K562 (cell line): Measurements from ENCODE around the gene AMN1. TPM values are rescaled to one million over a fixed set of nuclear protein-coding genes. Genes with fewer than 3 reads are reported as not detected.

Source experiments
- ATAC-seq: fragments of 200-7000 bp; cut with Tn5 transposase; 3 replicates; pipeline ENCODE4 v1.9.1; 2020; ENCODE audit warnings: moderate library complexity
- BruUV-seq: library from RNA; stranded (reverse); fragments of 400-500 nt; replicated peaks from 2 replicates; lab custom pipeline; 2021; lab: Mats Ljungman, UMichigan
- CTCF ChIA-PET: fragments of 300-600 bp; formaldehyde crosslinking; extraction: SDS; loops from one replicate; lab custom pipeline; 2021; ENCODE audit warnings: low intra/inter-chr PET ratio; lab: Yijun Ruan, JAX
- POLR2A ChIA-PET: fragments of 300-600, 350-650 bp; sonication (Branson Sonifier 250); formaldehyde crosslinking; extraction: SDS; loops from one replicate; lab custom pipeline; 2021; ENCODE audit warnings: antibody characterized with exemption, inconsistent platforms; lab: Yijun Ruan, JAX
- DNase-seq, 4 experiments: peaks; one replicate each; pipeline versions ENCODE4 v3.0.0 to v3.0.0-alpha.2; 2011 to 2018; ENCODE audit warnings: low spot score in 3 of 4, mixed read lengths in 3 of 4; ENCODE audit errors: extremely low read depth in 1 of 4
- FAIRE-seq: peaks from 2 replicates; lab custom pipeline; 2011; peaks lifted over from hg19 to GRCh38; lab: Jason Lieb, UNC
- H2AFZ ChIP-seq: 2 replicates; pipeline ENCODE4 v1.6.0; 2011; ENCODE audit warnings: low read depth, low read length, control low read depth, inconsistent platforms
- H3K27ac ChIP-seq: fragments of 200-600 bp; 3 replicates; pipeline ENCODE4 v1.8.0; 2011; ENCODE audit warnings: low read depth, mild to moderate bottlenecking, control low read depth, inconsistent platforms, low read length, moderate library complexity, mixed read lengths; ENCODE audit errors: extremely low read depth
- H3K27me3 ChIP-seq, 2 experiments: fragments of 300-600 bp in 1 of 2; 2 replicates in 1 of 2; 3 replicates in 1 of 2; pipeline versions ENCODE4 v1.6.0 to v1.8.0; 2011; ENCODE audit warnings: inconsistent platforms in 2 of 2, low read length in 2 of 2, mild to moderate bottlenecking in 1 of 2, mixed read lengths in 1 of 2, moderate library complexity in 1 of 2; ENCODE audit not compliant: control insufficient read depth in 2 of 2, insufficient read depth in 2 of 2
- H3K36me3 ChIP-seq: fragments of 300-600 bp; 3 replicates; pipeline ENCODE4 v1.8.0; 2011; ENCODE audit warnings: mild to moderate bottlenecking, low read length, inconsistent platforms; ENCODE audit not compliant: control insufficient read depth, insufficient read depth
- H3K4me1 ChIP-seq, 2 experiments: fragments of 200-600 bp in 1 of 2; replicated peaks in 1 of 2; 2 replicates in 1 of 2; 3 replicates in 1 of 2; pipeline versions ENCODE4 v1.5.1 to v1.8.0; 2011; ENCODE audit warnings: inconsistent platforms in 2 of 2, low read length in 2 of 2, mild to moderate bottlenecking in 1 of 2, mixed read lengths in 1 of 2, moderate library complexity in 1 of 2; ENCODE audit not compliant: control insufficient read depth in 2 of 2, insufficient read depth in 2 of 2
- H3K4me2 ChIP-seq: 2 replicates; pipeline ENCODE4 v1.6.1; 2011; ENCODE audit warnings: low read length, control low read depth, inconsistent platforms, mixed read lengths; ENCODE audit not compliant: insufficient read depth
- H3K4me3 ChIP-seq: fragments of 200-600 bp; sonication (generic), shearing (Covaris generic); 2 replicates; pipeline ENCODE4 v1.5.1; 2016; ENCODE audit warnings: control low read depth, inconsistent platforms
- H3K79me2 ChIP-seq: fragments of 200-600 bp; 3 replicates; pipeline ENCODE4 v1.8.0; 2011; ENCODE audit warnings: low read length, inconsistent platforms; ENCODE audit not compliant: control insufficient read depth, insufficient read depth
- H3K9ac ChIP-seq, 2 experiments: 2 replicates each; pipeline versions ENCODE4 v1.6.0 to v1.6.1; 2011; ENCODE audit warnings: low read depth in 2 of 2, low read length in 2 of 2, control low read depth in 1 of 2, inconsistent platforms in 1 of 2, mild to moderate bottlenecking in 1 of 2, mixed read lengths in 1 of 2; ENCODE audit not compliant: insufficient read depth in 1 of 2
- H3K9me1 ChIP-seq: one replicate; pipeline ENCODE4 v1.6.0; 2011; ENCODE audit warnings: inconsistent platforms, mild to moderate bottlenecking, low read length, moderate library complexity; ENCODE audit not compliant: control insufficient read depth, insufficient read depth
- H3K9me3 ChIP-seq: replicated peaks from 2 replicates; pipeline ENCODE4 v1.5.1; 2011; ENCODE audit warnings: low read depth, low read length, inconsistent platforms; ENCODE audit not compliant: control insufficient read depth, insufficient read depth
- H4K20me1 ChIP-seq: replicated peaks from 2 replicates; pipeline ENCODE4 v1.6.1; 2011; ENCODE audit warnings: low read length, inconsistent platforms, mixed read lengths; ENCODE audit not compliant: control insufficient read depth, insufficient read depth
- RREB1 ChIP-seq: fragments of 250-450 bp; sonication (Bioruptor Pico); IDR thresholded peaks from 2 replicates; pipeline ENCODE4 v1.4.0; 2020
- WGBS: fragments of 100-300 bp; shearing (Covaris generic); methylation state at CpG from one replicate; pipeline ENCODE4 v1.1.6; 2016; ENCODE audit warnings: low coverage, mixed read lengths; ENCODE audit not compliant: insufficient coverage; ENCODE audit errors: missing lambda C conversion rate; 5-methylcytosine and 5-hydroxymethylcytosine counted together
- in situ Hi-C: fragments of 300-500 bp; cut with MboI; formaldehyde crosslinking; loops from 4 replicates; pipeline ENCODE4 v1.15.0; 2018; ENCODE audit warnings: inconsistent platforms, mixed read lengths
- intact Hi-C: fragments of 100-400 bp; cut with micrococcal nuclease; formaldehyde crosslinking; loops from 2 replicates; pipeline ENCODE4 v1.14.2; 2022
- polyA plus RNA-seq, 8 experiments: library from polyadenylated mRNA; depleted of rRNA in 4 of 8; stranded (reverse) in 5 of 8; unstranded in 3 of 8; fragments of >200 nt; fragmentation: Nextera tagmentation in 2 of 8; fragmentation: Illumina TruSeq in 1 of 8; extraction: Ambion mirVana in 2 of 8; extraction: Trizol in 1 of 8; gene quantifications; 2 replicates each; pipeline versions ENCODE4 v1.2.1 to v1.2.3, GENCODE V29; 2011 to 2014; ENCODE audit warnings: inconsistent platforms in 1 of 8, missing spikeins in 1 of 8
- total RNA-seq, 7 experiments: library from RNA; depleted of rRNA in 6 of 7; stranded (reverse); fragments of >200 nt in 6 of 7; fragmentation: Illumina TruSeq in 2 of 7; extraction: Trizol in 2 of 7; gene quantifications; 2 replicates each; pipeline versions ENCODE4 v1.2.1 to v1.2.3, GENCODE V29; 2011 to 2021; ENCODE audit warnings: low replicate concordance in 1 of 7
- TF ChIP-seq, protein P1 (sequence below): fragments of 450-650 bp; IDR thresholded peaks from 2 replicates; pipeline ENCODE4 v1.6.1; 2016

The AMN1 gene
- total and polyA plus RNA-seq, 9 of the 15 experiments (the other 6 are each of a cell fraction or from before 2014, with no cell fraction given): 5.2 to 27.6 (median 13.0) TPM

- no peaks in the 10 kb centered on the region for H3K4me1 ChIP-seq
- ChIA-PET CTCF (interaction anchor here (0.6 kb wide), 1 partner anchor 252 kb away, joined by 3 read pairs; no protein-coding TSS in a partner anchor), POLR2A (no interaction called here)
- no peak overlapping the region for H3K4me3 ChIP-seq
- FAIRE-seq (no peak), DNase-seq (no peak), ATAC-seq (no peak)
- H2AFZ ChIP-seq: no peak overlapping the region
- H4K20me1 ChIP-seq: no peaks in the 10 kb centered on the region
- H3K27ac ChIP-seq: no peak overlapping the region
- no peaks in the 10 kb centered on the region for H3K27me3 ChIP-seq
- no TSS peak for BruUV-seq
- in situ Hi-C loops (no loop called here), intact Hi-C loops (no loop called here)
- H3K79me2 ChIP-seq: no peaks in the 10 kb centered on the region
- no peak overlapping the region for H3K4me2 ChIP-seq
- WGBS: 37% methylated on average over 2 of the region's 2 CpGs
- no peaks in the 10 kb centered on the region for H3K9me1 ChIP-seq
- no peak overlapping the region for H3K9ac ChIP-seq
- TF ChIP-seq, protein P1, sequence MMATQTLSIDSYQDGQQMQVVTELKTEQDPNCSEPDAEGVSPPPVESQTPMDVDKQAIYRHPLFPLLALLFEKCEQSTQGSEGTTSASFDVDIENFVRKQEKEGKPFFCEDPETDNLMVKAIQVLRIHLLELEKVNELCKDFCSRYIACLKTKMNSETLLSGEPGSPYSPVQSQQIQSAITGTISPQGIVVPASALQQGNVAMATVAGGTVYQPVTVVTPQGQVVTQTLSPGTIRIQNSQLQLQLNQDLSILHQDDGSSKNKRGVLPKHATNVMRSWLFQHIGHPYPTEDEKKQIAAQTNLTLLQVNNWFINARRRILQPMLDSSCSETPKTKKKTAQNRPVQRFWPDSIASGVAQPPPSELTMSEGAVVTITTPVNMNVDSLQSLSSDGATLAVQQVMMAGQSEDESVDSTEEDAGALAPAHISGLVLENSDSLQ: peak; percentile 55
- TF ChIP-seq RREB1 (CRISPR knock-in tag): no peak
- H3K9me3 ChIP-seq: peaks cover 3% of the 10 kb centered on the region; the same call in 1 of the 2 replicates
- H3K36me3 ChIP-seq: no peaks in the 10 kb centered on the region; the same call in 2 of the 3 replicates
These were observed 23.2 kb downstream of the AMN1 start for GRCh38 chr12:31705621-31706020.
